OCI-LY3 (cell line): ENCODE data around the gene BASP1.

Experiments used
- CTCF ChIP-seq: fragments of 200-600, 300-600 bp; sonication (generic); IDR thresholded peaks from 2 replicates; pipeline ENCODE4 v1.5.1; 2014; ENCODE audit warnings: antibody characterized with exemption, low read length, low read depth
- EZH2phosphoT487 ChIP-seq: fragments of 200-600 bp; shearing (Covaris generic); IDR thresholded peaks from 2 replicates; pipeline ENCODE4 v1.6.1; 2018; ENCODE audit warnings: antibody characterized with exemption, mixed run types, low read depth

DNA sequence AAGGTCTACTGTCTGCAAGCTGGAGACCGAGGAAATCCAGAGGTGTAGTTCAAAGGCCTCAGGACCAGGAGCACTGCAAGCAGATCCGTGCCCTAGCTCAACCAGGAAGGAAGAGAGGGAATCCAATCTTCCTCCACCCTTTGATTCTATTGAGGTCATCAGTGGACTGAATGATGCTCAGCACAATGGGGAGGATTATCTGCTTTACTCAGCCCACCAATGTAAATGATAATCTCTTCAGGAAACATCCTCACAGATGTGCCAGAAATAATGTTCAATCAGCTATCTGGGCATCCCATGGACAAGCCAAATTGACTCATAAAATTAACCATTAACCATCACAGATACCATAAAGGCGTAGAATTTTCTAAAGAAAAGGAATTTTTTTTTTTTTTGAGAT is 92.0 kb downstream of the BASP1 start:
- TF ChIP-seq CTCF (no peak), EZH2phosphoT487 (no peak)
